ENCODE measurements around the gene THEM5.

The THEM5 gene

DNA sequence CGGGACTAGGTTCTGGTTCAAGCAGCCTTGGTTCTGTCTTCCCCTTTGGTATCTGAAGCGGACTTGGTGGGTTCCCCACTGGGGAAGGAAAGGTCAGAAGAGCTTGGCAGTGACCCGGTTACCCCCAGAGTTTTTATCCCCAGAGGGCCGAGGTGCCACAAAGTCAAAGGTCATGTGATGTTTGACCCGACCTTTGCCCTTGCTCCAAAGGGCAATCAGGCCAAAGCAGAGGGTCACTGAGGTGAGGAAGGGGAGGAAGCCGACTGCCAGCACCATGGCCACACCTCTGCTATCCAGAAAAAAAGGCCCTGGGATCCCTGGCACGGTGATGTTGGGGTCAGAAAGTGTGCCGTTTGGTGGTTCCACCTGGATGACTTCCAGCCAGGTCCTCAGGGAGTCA is 52.7 kb downstream of the THEM5 start:
- no peak for DNase-seq (ENCODE audit: low spot score)

GRCh38 chr1:151799179-151800022 is 54.1 kb downstream of the THEM5 start:
- no peak for DNase-seq (ENCODE audit: low spot score)

DNA sequence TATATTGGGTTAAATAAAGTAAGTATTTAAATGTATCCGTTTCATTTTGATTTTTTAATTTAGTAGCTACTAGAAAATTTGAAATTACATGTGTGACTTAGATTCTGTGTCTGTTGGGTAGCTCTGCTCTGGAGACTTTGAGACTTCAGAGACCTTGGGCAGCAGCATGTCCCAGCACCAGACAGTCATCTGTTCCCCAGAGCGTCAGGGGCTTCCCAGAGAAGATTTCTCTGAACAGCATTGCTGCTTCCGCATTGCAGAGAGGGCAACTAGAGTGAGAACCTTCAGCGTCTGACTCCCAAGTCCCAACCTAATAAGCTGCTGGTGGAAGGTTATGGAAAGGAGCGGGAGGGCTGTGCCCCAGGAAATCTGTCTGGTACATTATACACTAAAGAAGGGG is 54.9 kb downstream of the THEM5 start:
- no peak for DNase-seq (ENCODE audit: low spot score)
